MM.1S (cell line): ENCODE results near the gene EXOC7.

Experiments
- DNase-seq: peaks from one replicate; pipeline ENCODE4 v3.0.0-alpha.2; 2015
- H2AFZ ChIP-seq: fragments of 300-600 bp; sonication (generic); 2 replicates; pipeline ENCODE4 v1.6.0; 2016; ENCODE audit warnings: antibody characterized with exemption, low read length
- H3F3A ChIP-seq: fragments of 300-600 bp; sonication (generic); 2 replicates; pipeline ENCODE4 v1.6.1; 2016; ENCODE audit warnings: mild to moderate bottlenecking, antibody characterized with exemption, low read length, moderate library complexity, mixed read lengths; ENCODE audit not compliant: insufficient read depth
- H3K27ac ChIP-seq: fragments of 300-600 bp; sonication (generic); 2 replicates; pipeline ENCODE4 v1.5.1; 2016; ENCODE audit warnings: mild to moderate bottlenecking, low read length
- H3K27me3 ChIP-seq: fragments of 300-600 bp; sonication (generic); replicated peaks from 2 replicates; pipeline ENCODE4 v1.6.0; 2016; ENCODE audit warnings: low read length; ENCODE audit not compliant: insufficient read depth
- H3K36me3 ChIP-seq: fragments of 300-600 bp; sonication (generic); replicated peaks from 2 replicates; pipeline ENCODE4 v1.6.1; 2016; ENCODE audit warnings: mild to moderate bottlenecking, low read length, mixed read lengths; ENCODE audit not compliant: insufficient read depth
- H3K4me1 ChIP-seq: fragments of 300-600 bp; sonication (generic); 2 replicates; pipeline ENCODE4 v1.6.1; 2016; ENCODE audit warnings: low read length, mixed read lengths
- H3K4me2 ChIP-seq: fragments of 300-600 bp; sonication (generic); 2 replicates; pipeline ENCODE4 v1.6.0; 2016; ENCODE audit warnings: low read depth, low read length
- H3K4me3 ChIP-seq: fragments of 300-600 bp; sonication (generic); 2 replicates; pipeline ENCODE4 v1.5.1; 2016; ENCODE audit warnings: low read length, mixed read lengths
- H3K79me2 ChIP-seq: fragments of 300-600 bp; sonication (generic); 2 replicates; pipeline ENCODE4 v1.6.1; 2016; ENCODE audit warnings: mixed run types, low read length, mixed read lengths
- H3K9ac ChIP-seq: fragments of 300-600 bp; sonication (generic); 2 replicates; pipeline ENCODE4 v1.6.1; 2016; ENCODE audit warnings: low read length, mixed read lengths
- H3K9me2 ChIP-seq: fragments of 300-600 bp; sonication (generic); replicated peaks from 2 replicates; pipeline ENCODE4 v1.6.1; 2016; ENCODE audit warnings: mild to moderate bottlenecking, low read length, mixed read lengths; ENCODE audit not compliant: insufficient read depth
- H3K9me3 ChIP-seq: fragments of 300-600 bp; sonication (generic); replicated peaks from 2 replicates; pipeline ENCODE4 v1.6.1; 2016; ENCODE audit warnings: mild to moderate bottlenecking, low read length, mixed read lengths; ENCODE audit not compliant: insufficient read depth
- H4K20me1 ChIP-seq: fragments of 300-600 bp; sonication (generic); 2 replicates; pipeline ENCODE4 v1.6.1; 2016; ENCODE audit warnings: mild to moderate bottlenecking, low read length, moderate library complexity, mixed read lengths; ENCODE audit not compliant: insufficient read depth
- CTCF ChIP-seq: fragments of 300-600 bp; sonication (generic); IDR thresholded peaks from 2 replicates; pipeline ENCODE4 v1.5.1; 2016; ENCODE audit warnings: antibody characterized with exemption, low read length, mixed read lengths
- EZH2 ChIP-seq: fragments of 300-600 bp; sonication (generic); optimal IDR thresholded peaks from 2 replicates; pipeline ENCODE3; 2017; ENCODE audit warnings: low read depth, mild to moderate bottlenecking, antibody characterized with exemption, low read length, mixed read lengths
- EZH2phosphoT487 ChIP-seq: fragments of 300-600 bp; sonication (generic); IDR thresholded peaks from 2 replicates; pipeline ENCODE4 v1.6.1; 2018; ENCODE audit warnings: antibody characterized with exemption, low read length

EXOC7 gene

GRCh38 chr17:76034428-76035350, 68.9 kb downstream of the EXOC7 start:
- no peaks in the 10 kb centered on the region for H3K27me3 ChIP-seq
- no peak overlapping the region for H3K9ac ChIP-seq
- H3K9me3 ChIP-seq, result no peaks in the 10 kb centered on the region
- no peak overlapping the region for H3K4me2 ChIP-seq
- H3K4me1 ChIP-seq, result no peaks in the 10 kb centered on the region
- no peak for DNase-seq
- 0 out of 2 replicates have a peak, but pooled peaks cover 4% of the 10 kb centered on the region for H3K36me3 ChIP-seq
- no peak for TF ChIP-seq CTCF
- TF ChIP-seq EZH2phosphoT487, result no peak
- TF ChIP-seq EZH2, result no peak
- no peaks in the 10 kb centered on the region for H3K9me2 ChIP-seq
- no peaks in the 10 kb centered on the region for H3F3A ChIP-seq
- H4K20me1 ChIP-seq, result no peaks in the 10 kb centered on the region
- no peak overlapping the region for H2AFZ ChIP-seq
- H3K79me2 ChIP-seq, result no peaks in the 10 kb centered on the region
- no peak overlapping the region for H3K4me3 ChIP-seq
- H3K27ac ChIP-seq, result no peak overlapping the region

GRCh38 chr17:76033139-76033538, 70.4 kb downstream of the EXOC7 start:
- Histone ChIP-seq H3K9me2 (no peaks in the 10 kb centered on the region), H3K27me3 (no peaks in the 10 kb centered on the region; the same call in 1 of the 2 replicates), H3K4me1 (no peaks in the 10 kb centered on the region), H3F3A (no peaks in the 10 kb centered on the region), H3K79me2 (no peaks in the 10 kb centered on the region), H3K27ac (no peak overlapping the region), H4K20me1 (no peaks in the 10 kb centered on the region), H3K9me3 (no peaks in the 10 kb centered on the region), H3K36me3 (no peaks in the 10 kb centered on the region), H3K4me2 (no peak overlapping the region), H3K4me3 (no peak overlapping the region), H3K9ac (no peak overlapping the region), H2AFZ (no peak overlapping the region)
- TF ChIP-seq EZH2 (no peak), CTCF (no peak), EZH2phosphoT487 (no peak)
- DNase-seq, result no peak

GRCh38 chr17:76032780-76033108, 70.8 kb downstream of the EXOC7 start:
- H3K9ac ChIP-seq, result no peak overlapping the region
- H3K4me1 ChIP-seq, result no peaks in the 10 kb centered on the region
- H3K36me3 ChIP-seq, result no peaks in the 10 kb centered on the region
- no peak overlapping the region for H3K4me2 ChIP-seq
- H3K9me2 ChIP-seq, result no peaks in the 10 kb centered on the region
- H3K27ac ChIP-seq, result no peak overlapping the region
- no peak for DNase-seq
- no peaks in the 10 kb centered on the region for H3F3A ChIP-seq
- H2AFZ ChIP-seq, result no peak overlapping the region
- TF ChIP-seq EZH2phosphoT487, result no peak
- no peak for TF ChIP-seq CTCF
- no peak for TF ChIP-seq EZH2
- no peaks in the 10 kb centered on the region for H3K79me2 ChIP-seq
- H3K4me3 ChIP-seq, result no peak overlapping the region
- no peaks in the 10 kb centered on the region for H3K9me3 ChIP-seq
- H3K27me3 ChIP-seq, result no peaks in the 10 kb centered on the region; the same call in 1 of the 2 replicates
- no peaks in the 10 kb centered on the region for H4K20me1 ChIP-seq
